Cardiac muscle cell (in vitro differentiated cells and primary cell): ENCODE results near the gene PDK4. TPM values are rescaled to one million over a fixed set of nuclear protein-coding genes. Genes with fewer than 3 reads are reported as not detected.

Experiments used
- DNase-seq, 2 donors: peaks; one replicate each; pipeline versions ENCODE4 v3.0.0 to v3.0.0-alpha.2; 2010 to 2017; ENCODE audit warnings: low read depth in 1 of 2, low spot score in 1 of 2
- H3K27ac ChIP-seq: fragments of 200-600 bp; sonication (generic); 2 replicates; pipeline ENCODE4 v1.5.1; 2016
- H3K27me3 ChIP-seq: fragments of 200-600 bp; sonication (generic); 2 replicates; pipeline ENCODE4 v1.6.0; 2016; ENCODE audit warnings: control low read depth
- H3K36me3 ChIP-seq: fragments of 200-600 bp; sonication (generic); 2 replicates; pipeline ENCODE4 v1.5.1; 2016; ENCODE audit warnings: control low read depth
- H3K4me1 ChIP-seq: fragments of 200-600 bp; sonication (generic); 2 replicates; pipeline ENCODE4 v1.8.1; 2017; ENCODE audit warnings: low read depth, mild to moderate bottlenecking, mixed run types
- H3K4me3 ChIP-seq: fragments of 200-600 bp; sonication (generic); 2 replicates; pipeline ENCODE4 v1.5.1; 2016; ENCODE audit warnings: mild to moderate bottlenecking
- H3K9me3 ChIP-seq: fragments of 200-600 bp; sonication (generic); 2 replicates; pipeline ENCODE4 v1.5.1; 2017; ENCODE audit warnings: low read depth, mild to moderate bottlenecking, control low read depth
- CTCF ChIP-seq: IDR thresholded peaks from 2 replicates; pipeline ENCODE4 v1.5.1; 2012; ENCODE audit warnings: low read depth, mild to moderate bottlenecking, low read length
- polyA plus RNA-seq: library from polyadenylated mRNA; unstranded; fragments of >200 nt; fragmentation: Nextera tagmentation; extraction: Ambion mirVana; gene quantifications from 2 replicates; pipeline ENCODE4 v1.2.1, GENCODE V29; 2016
- total RNA-seq: library from RNA; depleted of rRNA; stranded (reverse); fragments of >200 nt; gene quantifications from 2 replicates; pipeline ENCODE4 v1.2.3, GENCODE V29; 2016

Gene PDK4
- total and polyA plus RNA-seq, 2 experiments from 2014 or later = 0.32 to 2.6 TPM

DNA sequence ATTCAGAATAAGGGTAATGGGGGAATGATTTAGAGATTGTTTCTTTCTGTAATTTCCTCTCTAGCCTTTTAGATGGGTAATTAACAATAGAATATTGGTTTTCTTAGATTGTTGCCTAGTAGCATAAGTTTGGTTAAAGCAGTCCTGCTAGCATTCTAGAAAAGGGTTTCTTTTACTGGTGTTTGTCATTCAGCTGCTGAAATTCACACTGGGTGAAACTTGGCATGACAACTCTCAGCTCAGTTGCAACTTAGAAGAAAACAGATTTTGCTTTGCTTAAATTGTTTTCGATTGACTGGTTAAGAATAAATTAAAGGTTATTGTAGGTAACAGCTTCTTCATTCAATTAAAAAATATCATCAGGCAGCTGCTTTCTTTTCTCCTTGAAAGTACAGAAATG, 25.1 kb upstream of the PDK4 start:
- no peak for TF ChIP-seq CTCF
- DNase-seq = no peak
- Histone ChIP-seq H3K36me3 (no peaks in the 10 kb centered on the region), H3K27me3 (peaks cover 4% of the 10 kb centered on the region), H3K4me3 (no peak overlapping the region), H3K27ac (no peak overlapping the region), H3K4me1 (no peaks in the 10 kb centered on the region), H3K9me3 (no peaks in the 10 kb centered on the region)

DNA sequence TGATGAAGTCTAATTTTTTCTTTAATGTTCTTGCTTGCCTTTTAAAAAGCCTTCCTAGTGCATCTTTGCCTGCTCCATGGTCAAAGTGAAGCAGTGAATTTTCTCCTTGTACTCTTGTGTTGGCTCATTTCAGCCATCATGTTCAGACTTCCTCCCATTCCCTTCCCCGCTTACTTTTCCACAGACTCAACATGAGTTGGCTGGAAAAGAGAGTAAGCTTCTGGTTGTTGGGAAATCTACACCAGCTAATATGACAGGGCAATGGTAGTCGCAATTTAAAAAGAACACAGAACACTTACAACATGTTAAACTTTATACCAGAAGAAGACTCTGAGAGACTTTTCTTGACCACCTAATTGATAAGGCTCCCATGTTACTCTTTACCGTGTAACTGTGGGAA, 24.3 kb upstream of the PDK4 start:
- no peak overlapping the region for H3K4me3 ChIP-seq
- H3K9me3 ChIP-seq = no peaks in the 10 kb centered on the region
- no peaks in the 10 kb centered on the region for H3K36me3 ChIP-seq
- no peak for TF ChIP-seq CTCF
- no peak for DNase-seq
- H3K27ac ChIP-seq = no peak overlapping the region
- no peaks in the 10 kb centered on the region for H3K4me1 ChIP-seq
- peaks cover 4% of the 10 kb centered on the region for H3K27me3 ChIP-seq

DNA sequence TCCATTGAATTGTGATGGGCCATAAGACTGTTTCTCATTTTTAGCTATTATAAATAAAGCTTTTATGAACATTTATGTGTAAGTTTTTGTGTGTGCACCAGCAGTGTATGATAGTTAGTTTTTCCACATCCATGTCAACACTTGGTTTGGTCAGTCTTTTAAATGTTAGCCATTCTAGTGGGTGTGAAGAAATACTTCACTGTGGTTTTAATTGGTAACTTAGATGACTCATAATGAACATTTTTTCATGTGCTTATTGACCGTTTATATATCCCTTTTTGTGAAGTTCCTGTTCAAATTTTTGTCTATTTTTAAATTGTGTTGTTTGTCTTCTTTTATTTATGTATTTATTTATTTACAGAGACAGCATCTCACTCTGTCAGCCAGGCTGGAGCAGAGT, 23.6 kb upstream of the PDK4 start:
- H3K4me1 ChIP-seq = no peaks in the 10 kb centered on the region
- no peaks in the 10 kb centered on the region for H3K36me3 ChIP-seq
- no peak overlapping the region for H3K27ac ChIP-seq
- H3K9me3 ChIP-seq = no peaks in the 10 kb centered on the region
- DNase-seq = no peak
- no peak overlapping the region for H3K4me3 ChIP-seq
- no peak for TF ChIP-seq CTCF
- peaks cover 4% of the 10 kb centered on the region for H3K27me3 ChIP-seq

GRCh38 chr7:95619517-95619916, 23.2 kb upstream of the PDK4 start:
- H3K4me3 ChIP-seq = no peak overlapping the region
- H3K27me3 ChIP-seq = peaks cover 4% of the 10 kb centered on the region
- H3K36me3 ChIP-seq = no peaks in the 10 kb centered on the region
- H3K4me1 ChIP-seq = no peaks in the 10 kb centered on the region
- H3K27ac ChIP-seq = no peak overlapping the region
- TF ChIP-seq CTCF = no peak
- H3K9me3 ChIP-seq = no peaks in the 10 kb centered on the region
- DNase-seq = no peak

GRCh38 chr7:95614442-95614940, 18.2 kb upstream of the PDK4 start:
- DNase-seq = no peak
- H3K27me3 ChIP-seq = no peaks in the 10 kb centered on the region
- no peaks in the 10 kb centered on the region for H3K36me3 ChIP-seq
- no peaks in the 10 kb centered on the region for H3K4me1 ChIP-seq
- no peak for TF ChIP-seq CTCF
- no peaks in the 10 kb centered on the region for H3K9me3 ChIP-seq
- H3K4me3 ChIP-seq = no peak overlapping the region
- H3K27ac ChIP-seq = no peak overlapping the region

GRCh38 chr7:95611224-95611623, 14.9 kb upstream of the PDK4 start:
- Histone ChIP-seq H3K36me3 (no peaks in the 10 kb centered on the region), H3K27me3 (no peaks in the 10 kb centered on the region), H3K4me1 (peaks cover 12% of the 10 kb centered on the region), H3K27ac (no peak overlapping the region), H3K9me3 (no peaks in the 10 kb centered on the region), H3K4me3 (no peak overlapping the region)
- no peak for TF ChIP-seq CTCF
- DNase-seq = no peak
